WTC11 (cell line): ENCODE results near the gene IGFL4. TPM values are rescaled to one million over a fixed set of nuclear protein-coding genes. Genes with fewer than 3 reads are reported as not detected.

Experiments
- ATAC-seq: fragments of 200-7000 bp; cut with Tn5 transposase; 2 replicates; pipeline ENCODE4 v1.10.0; 2021; ENCODE audit warnings: mild to moderate bottlenecking, moderate library complexity
- CTCF ChIA-PET: fragments of 300-600 bp; sonication (Branson Sonifier 250); formaldehyde crosslinking; loops from one replicate; lab custom pipeline; 2021; ENCODE audit warnings: antibody characterized with exemption; lab: Charles Lee
- POLR2A ChIA-PET: fragments of 350-600 bp; sonication (Branson Sonifier 250); formaldehyde crosslinking; loops from one replicate; lab custom pipeline; 2021; ENCODE audit warnings: antibody characterized with exemption; lab: Charles Lee
- DNase-seq: peaks from one replicate; pipeline ENCODE4 v3.0.0; 2021; ENCODE audit warnings: low spot score
- H3K27ac Mint-ChIP-seq: 2 replicates; pipeline ENCODE4 v1.8.0; 2021; ENCODE audit warnings: mixed read lengths
- H3K27me3 Mint-ChIP-seq: 2 replicates; pipeline ENCODE4 v1.8.0; 2021; ENCODE audit warnings: low read depth, mild to moderate bottlenecking, moderate library complexity, mixed read lengths
- H3K36me3 Mint-ChIP-seq: 2 replicates; pipeline ENCODE4 v1.8.0; 2021; ENCODE audit warnings: mixed read lengths
- H3K4me1 Mint-ChIP-seq: 2 replicates; pipeline ENCODE4 v1.8.0; 2022; ENCODE audit warnings: mixed read lengths
- H3K4me3 Mint-ChIP-seq: 2 replicates; pipeline ENCODE4 v1.8.0; 2021; ENCODE audit warnings: mild to moderate bottlenecking, moderate library complexity, mixed read lengths
- H3K9me3 Mint-ChIP-seq: 2 replicates; pipeline ENCODE4 v1.8.0; 2021; ENCODE audit warnings: mixed read lengths
- CREB1 ChIP-seq: sonication (generic); formaldehyde crosslinking; IDR thresholded peaks from 2 replicates; pipeline ENCODE4 v1.8.0; 2023; ENCODE audit warnings: mild to moderate bottlenecking, missing genetic modification reagents
- ETV6 ChIP-seq: sonication (generic); formaldehyde crosslinking; IDR thresholded peaks from 2 replicates; pipeline ENCODE4 v1.8.1; 2022; ENCODE audit warnings: mild to moderate bottlenecking, missing genetic modification reagents
- JAZF1 ChIP-seq: fragments of 250-450 bp; sonication (Bioruptor Pico); IDR thresholded peaks from 2 replicates; pipeline ENCODE4 v1.9.0; 2021; ENCODE audit warnings: moderate library complexity, mild to moderate bottlenecking, inconsistent platforms
- NR2C2 ChIP-seq: sonication (generic); formaldehyde crosslinking; IDR thresholded peaks from 2 replicates; pipeline ENCODE4 v1.8.0; 2022; ENCODE audit warnings: mild to moderate bottlenecking, missing genetic modification reagents
- RORB ChIP-seq: fragments of 250-450 bp; sonication (Bioruptor Pico); IDR thresholded peaks from 2 replicates; pipeline ENCODE4 v1.9.0; 2021; ENCODE audit warnings: mild to moderate bottlenecking
- ZBTB21 ChIP-seq: sonication (generic); formaldehyde crosslinking; IDR thresholded peaks from 2 replicates; pipeline ENCODE4 v1.8.1; 2023; ENCODE audit warnings: mild to moderate bottlenecking, missing genetic modification reagents, borderline replicate concordance
- ZNF317 ChIP-seq: sonication (generic); formaldehyde crosslinking; IDR thresholded peaks from 2 replicates; pipeline ENCODE4 v1.8.1; 2023; ENCODE audit warnings: low read depth, mild to moderate bottlenecking, moderate library complexity, missing genetic modification reagents, borderline replicate concordance
- total RNA-seq: library from RNA; stranded (reverse); gene quantifications from 3 replicates; pipeline ENCODE4 v1.2.3, GENCODE V29; 2021
- TF ChIP-seq, protein P1 (sequence below): fragments of 250-450 bp; sonication (Bioruptor Pico); IDR thresholded peaks from 2 replicates; pipeline ENCODE4 v2.1.2; 2022; ENCODE audit warnings: mild to moderate bottlenecking, moderate library complexity
- TF ChIP-seq, protein P2 (sequence below): sonication (generic); formaldehyde crosslinking; IDR thresholded peaks from 2 replicates; pipeline ENCODE4 v1.8.1; 2023; ENCODE audit warnings: mild to moderate bottlenecking, missing genetic modification reagents, borderline replicate concordance
- TF ChIP-seq, protein P3 (sequence below): fragments of 250-450 bp; sonication (Bioruptor Pico); conservative IDR thresholded peaks from 2 replicates; pipeline ENCODE4 v1.9.0; 2021; ENCODE audit warnings: mild to moderate bottlenecking
- TF ChIP-seq, protein P4 (sequence below): fragments of 200-600 bp; IDR thresholded peaks from 2 replicates; pipeline ENCODE4 v1.8.0; 2022; ENCODE audit warnings: antibody characterized with exemption
- TF ChIP-seq, protein P5 (sequence below): fragments of 250-450 bp; sonication (Bioruptor Pico); IDR thresholded peaks from 2 replicates; pipeline ENCODE4 v1.8.0; 2021; ENCODE audit warnings: mild to moderate bottlenecking
- TF ChIP-seq, protein P6 (sequence below): sonication (generic); formaldehyde crosslinking; IDR thresholded peaks from 2 replicates; pipeline ENCODE4 v1.8.1; 2023; ENCODE audit warnings: mild to moderate bottlenecking, missing genetic modification reagents, moderate library complexity
- TF ChIP-seq, protein P7 (sequence below): sonication (generic); formaldehyde crosslinking; IDR thresholded peaks from 2 replicates; pipeline ENCODE4 v1.8.0; 2023; ENCODE audit warnings: mild to moderate bottlenecking, missing genetic modification reagents

Gene IGFL4
- total RNA-seq, 1 experiment from 2014 or later: 0.20 TPM

DNA sequence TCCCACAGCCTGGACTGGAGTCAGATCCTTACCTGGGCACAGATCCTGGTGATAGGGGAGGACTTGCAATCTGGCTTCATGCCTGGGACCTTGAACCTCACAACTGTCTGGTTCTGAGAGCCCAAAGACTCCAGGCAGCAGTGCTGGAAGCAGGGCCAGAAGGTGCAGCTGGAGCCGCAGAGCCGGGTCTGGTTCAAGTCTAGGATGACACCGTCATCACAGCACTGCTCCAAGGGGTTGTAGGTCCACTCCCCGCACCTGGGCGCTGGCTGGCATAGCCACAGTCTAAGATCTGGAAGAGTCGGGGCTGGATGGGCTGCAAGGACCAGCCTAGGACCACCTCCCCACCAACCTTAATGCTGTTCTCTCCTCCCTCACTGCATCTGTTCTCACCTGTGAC is 677 bp downstream of the IGFL4 start:
- Mint-ChIP-seq H3K36me3 (peaks cover 3% of the 10 kb centered on the region; the same call in 1 of the 2 replicates), H3K9me3 (peaks cover 25% of the 10 kb centered on the region), H3K4me1 (peaks cover 7% of the 10 kb centered on the region), H3K27ac (no peak overlapping the region), H3K4me3 (no peak overlapping the region), H3K27me3 (peaks cover 62% of the 10 kb centered on the region)
- TF ChIP-seq ZNF317 (CRISPR knock-in tag) (no peak), ZBTB21 (CRISPR knock-in tag) (no peak), CREB1 (CRISPR knock-in tag) (no peak), NR2C2 (CRISPR knock-in tag) (no peak), JAZF1 (CRISPR knock-in tag) (no peak), ETV6 (no peak), RORB (no peak)
- TF ChIP-seq, protein P1, sequence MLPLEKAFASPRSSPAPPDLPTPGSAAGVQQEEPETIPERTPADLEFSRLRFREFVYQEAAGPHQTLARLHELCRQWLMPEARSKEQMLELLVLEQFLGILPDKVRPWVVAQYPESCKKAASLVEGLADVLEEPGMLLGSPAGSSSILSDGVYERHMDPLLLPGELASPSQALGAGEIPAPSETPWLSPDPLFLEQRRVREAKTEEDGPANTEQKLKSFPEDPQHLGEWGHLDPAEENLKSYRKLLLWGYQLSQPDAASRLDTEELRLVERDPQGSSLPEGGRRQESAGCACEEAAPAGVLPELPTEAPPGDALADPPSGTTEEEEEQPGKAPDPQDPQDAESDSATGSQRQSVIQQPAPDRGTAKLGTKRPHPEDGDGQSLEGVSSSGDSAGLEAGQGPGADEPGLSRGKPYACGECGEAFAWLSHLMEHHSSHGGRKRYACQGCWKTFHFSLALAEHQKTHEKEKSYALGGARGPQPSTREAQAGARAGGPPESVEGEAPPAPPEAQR (CRISPR knock-in tag): no peak
- TF ChIP-seq, protein P2, sequence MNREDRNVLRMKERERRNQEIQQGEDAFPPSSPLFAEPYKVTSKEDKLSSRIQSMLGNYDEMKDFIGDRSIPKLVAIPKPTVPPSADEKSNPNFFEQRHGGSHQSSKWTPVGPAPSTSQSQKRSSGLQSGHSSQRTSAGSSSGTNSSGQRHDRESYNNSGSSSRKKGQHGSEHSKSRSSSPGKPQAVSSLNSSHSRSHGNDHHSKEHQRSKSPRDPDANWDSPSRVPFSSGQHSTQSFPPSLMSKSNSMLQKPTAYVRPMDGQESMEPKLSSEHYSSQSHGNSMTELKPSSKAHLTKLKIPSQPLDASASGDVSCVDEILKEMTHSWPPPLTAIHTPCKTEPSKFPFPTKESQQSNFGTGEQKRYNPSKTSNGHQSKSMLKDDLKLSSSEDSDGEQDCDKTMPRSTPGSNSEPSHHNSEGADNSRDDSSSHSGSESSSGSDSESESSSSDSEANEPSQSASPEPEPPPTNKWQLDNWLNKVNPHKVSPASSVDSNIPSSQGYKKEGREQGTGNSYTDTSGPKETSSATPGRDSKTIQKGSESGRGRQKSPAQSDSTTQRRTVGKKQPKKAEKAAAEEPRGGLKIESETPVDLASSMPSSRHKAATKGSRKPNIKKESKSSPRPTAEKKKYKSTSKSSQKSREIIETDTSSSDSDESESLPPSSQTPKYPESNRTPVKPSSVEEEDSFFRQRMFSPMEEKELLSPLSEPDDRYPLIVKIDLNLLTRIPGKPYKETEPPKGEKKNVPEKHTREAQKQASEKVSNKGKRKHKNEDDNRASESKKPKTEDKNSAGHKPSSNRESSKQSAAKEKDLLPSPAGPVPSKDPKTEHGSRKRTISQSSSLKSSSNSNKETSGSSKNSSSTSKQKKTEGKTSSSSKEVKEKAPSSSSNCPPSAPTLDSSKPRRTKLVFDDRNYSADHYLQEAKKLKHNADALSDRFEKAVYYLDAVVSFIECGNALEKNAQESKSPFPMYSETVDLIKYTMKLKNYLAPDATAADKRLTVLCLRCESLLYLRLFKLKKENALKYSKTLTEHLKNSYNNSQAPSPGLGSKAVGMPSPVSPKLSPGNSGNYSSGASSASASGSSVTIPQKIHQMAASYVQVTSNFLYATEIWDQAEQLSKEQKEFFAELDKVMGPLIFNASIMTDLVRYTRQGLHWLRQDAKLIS (CRISPR knock-in tag): no peak
- TF ChIP-seq, protein P3, sequence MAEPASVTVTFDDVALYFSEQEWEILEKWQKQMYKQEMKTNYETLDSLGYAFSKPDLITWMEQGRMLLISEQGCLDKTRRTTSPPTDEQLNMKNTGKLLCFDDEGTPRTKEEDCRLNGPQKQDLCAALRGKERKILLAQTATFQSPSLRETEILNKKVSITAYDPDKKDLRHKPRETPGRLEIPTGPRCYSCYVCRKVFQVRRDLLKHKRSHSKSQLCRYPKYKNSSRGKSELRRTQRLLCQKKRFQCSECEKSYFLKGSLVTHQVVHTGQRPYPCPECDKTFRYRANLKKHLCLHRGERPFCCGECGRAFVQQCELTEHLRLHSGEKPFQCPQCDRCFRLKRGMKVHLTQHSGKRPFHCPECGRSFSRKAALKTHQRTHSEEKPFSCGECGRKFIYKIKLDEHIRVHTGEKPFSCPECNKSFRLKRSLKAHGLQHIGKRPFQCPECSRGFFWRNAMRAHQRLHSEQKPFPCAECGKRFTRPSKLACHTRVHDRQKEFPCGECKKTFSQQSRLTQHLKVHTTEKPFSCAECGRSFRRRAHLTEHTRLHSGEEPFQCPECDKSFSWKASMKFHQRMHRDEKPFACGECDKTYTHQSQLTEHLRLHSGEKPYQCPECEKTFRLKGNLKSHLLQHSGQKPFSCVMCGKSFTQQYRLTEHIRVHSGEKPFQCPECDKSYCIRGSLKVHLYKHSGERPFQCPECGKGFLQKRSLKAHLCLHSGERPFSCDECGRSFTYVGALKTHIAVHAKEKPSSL (CRISPR knock-in tag): no peak
- TF ChIP-seq, protein P4, sequence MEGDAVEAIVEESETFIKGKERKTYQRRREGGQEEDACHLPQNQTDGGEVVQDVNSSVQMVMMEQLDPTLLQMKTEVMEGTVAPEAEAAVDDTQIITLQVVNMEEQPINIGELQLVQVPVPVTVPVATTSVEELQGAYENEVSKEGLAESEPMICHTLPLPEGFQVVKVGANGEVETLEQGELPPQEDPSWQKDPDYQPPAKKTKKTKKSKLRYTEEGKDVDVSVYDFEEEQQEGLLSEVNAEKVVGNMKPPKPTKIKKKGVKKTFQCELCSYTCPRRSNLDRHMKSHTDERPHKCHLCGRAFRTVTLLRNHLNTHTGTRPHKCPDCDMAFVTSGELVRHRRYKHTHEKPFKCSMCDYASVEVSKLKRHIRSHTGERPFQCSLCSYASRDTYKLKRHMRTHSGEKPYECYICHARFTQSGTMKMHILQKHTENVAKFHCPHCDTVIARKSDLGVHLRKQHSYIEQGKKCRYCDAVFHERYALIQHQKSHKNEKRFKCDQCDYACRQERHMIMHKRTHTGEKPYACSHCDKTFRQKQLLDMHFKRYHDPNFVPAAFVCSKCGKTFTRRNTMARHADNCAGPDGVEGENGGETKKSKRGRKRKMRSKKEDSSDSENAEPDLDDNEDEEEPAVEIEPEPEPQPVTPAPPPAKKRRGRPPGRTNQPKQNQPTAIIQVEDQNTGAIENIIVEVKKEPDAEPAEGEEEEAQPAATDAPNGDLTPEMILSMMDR: no peak
- TF ChIP-seq, protein P5, sequence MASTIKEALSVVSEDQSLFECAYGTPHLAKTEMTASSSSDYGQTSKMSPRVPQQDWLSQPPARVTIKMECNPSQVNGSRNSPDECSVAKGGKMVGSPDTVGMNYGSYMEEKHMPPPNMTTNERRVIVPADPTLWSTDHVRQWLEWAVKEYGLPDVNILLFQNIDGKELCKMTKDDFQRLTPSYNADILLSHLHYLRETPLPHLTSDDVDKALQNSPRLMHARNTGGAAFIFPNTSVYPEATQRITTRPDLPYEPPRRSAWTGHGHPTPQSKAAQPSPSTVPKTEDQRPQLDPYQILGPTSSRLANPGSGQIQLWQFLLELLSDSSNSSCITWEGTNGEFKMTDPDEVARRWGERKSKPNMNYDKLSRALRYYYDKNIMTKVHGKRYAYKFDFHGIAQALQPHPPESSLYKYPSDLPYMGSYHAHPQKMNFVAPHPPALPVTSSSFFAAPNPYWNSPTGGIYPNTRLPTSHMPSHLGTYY: no peak
- TF ChIP-seq, protein P6, sequence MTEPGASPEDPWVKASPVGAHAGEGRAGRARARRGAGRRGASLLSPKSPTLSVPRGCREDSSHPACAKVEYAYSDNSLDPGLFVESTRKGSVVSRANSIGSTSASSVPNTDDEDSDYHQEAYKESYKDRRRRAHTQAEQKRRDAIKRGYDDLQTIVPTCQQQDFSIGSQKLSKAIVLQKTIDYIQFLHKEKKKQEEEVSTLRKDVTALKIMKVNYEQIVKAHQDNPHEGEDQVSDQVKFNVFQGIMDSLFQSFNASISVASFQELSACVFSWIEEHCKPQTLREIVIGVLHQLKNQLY (CRISPR knock-in tag): no peak
- TF ChIP-seq, protein P7, sequence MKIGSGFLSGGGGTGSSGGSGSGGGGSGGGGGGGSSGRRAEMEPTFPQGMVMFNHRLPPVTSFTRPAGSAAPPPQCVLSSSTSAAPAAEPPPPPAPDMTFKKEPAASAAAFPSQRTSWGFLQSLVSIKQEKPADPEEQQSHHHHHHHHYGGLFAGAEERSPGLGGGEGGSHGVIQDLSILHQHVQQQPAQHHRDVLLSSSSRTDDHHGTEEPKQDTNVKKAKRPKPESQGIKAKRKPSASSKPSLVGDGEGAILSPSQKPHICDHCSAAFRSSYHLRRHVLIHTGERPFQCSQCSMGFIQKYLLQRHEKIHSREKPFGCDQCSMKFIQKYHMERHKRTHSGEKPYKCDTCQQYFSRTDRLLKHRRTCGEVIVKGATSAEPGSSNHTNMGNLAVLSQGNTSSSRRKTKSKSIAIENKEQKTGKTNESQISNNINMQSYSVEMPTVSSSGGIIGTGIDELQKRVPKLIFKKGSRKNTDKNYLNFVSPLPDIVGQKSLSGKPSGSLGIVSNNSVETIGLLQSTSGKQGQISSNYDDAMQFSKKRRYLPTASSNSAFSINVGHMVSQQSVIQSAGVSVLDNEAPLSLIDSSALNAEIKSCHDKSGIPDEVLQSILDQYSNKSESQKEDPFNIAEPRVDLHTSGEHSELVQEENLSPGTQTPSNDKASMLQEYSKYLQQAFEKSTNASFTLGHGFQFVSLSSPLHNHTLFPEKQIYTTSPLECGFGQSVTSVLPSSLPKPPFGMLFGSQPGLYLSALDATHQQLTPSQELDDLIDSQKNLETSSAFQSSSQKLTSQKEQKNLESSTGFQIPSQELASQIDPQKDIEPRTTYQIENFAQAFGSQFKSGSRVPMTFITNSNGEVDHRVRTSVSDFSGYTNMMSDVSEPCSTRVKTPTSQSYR (CRISPR knock-in tag): no peak
- POLR2A ChIA-PET: no interaction called here
- DNase-seq (no peak), ATAC-seq (no peak)
- CTCF ChIA-PET: interaction anchor here (1.3 to 4.0 kb wide), 3 partner anchors 10 to 37 kb away, joined by 4 to 24 read pairs (median 8); no protein-coding TSS in a partner anchor
